Measurements from ENCODE around the gene CA9. TPM values are rescaled to one million over a fixed set of nuclear protein-coding genes. Genes with fewer than 3 reads are reported as not detected.
A peak's percentile ranks its signal among the peaks of the same experiment; 100 is the strongest.

CA9 gene
- total and polyA plus RNA-seq, 8 donors: 1.2 to 670 (median 200) TPM

- no peak for DNase-seq
- H3K27me3 ChIP-seq: no peaks in the 10 kb centered on the region
- H3K4me3 ChIP-seq: peak overlapping the region; percentile 65 to 75 (median 70)
- TF ChIP-seq POLR2A (IDR thresholded peaks at IDR 0.05) (no peak), EP300 (IDR thresholded peaks at IDR 0.05) (no peak), CTCF (IDR thresholded peaks at IDR 0.05) (no peak), POLR2AphosphoS5 (IDR thresholded peaks at IDR 0.05) (peak in 2 of 3 donors; percentile 2 to 4)
- peaks cover 36 to 66% (median 54%) of the 10 kb centered on the region in 4 donors for H3K36me3 ChIP-seq
- H3K27ac ChIP-seq: peak overlapping the region in 4 of 5 donors; percentile 14 to 97 (median 94)
- H3K9me3 ChIP-seq: no peaks in the 10 kb centered on the region
- H3K4me1 ChIP-seq: peaks cover 10 to 97% (median 75%) of the 10 kb centered on the region in 4 donors
- 85 to 98% (median 94%) methylated on average over 9 to 10 of the region's 10 CpGs for WGBS, 5 donors
- intact Hi-C loops (cut with DNase I; ENCODE audit: low total_unique reads): no loop called here
These were observed 11.2 kb downstream of the CA9 start for GRCh38 chr9:35684921-35685320.

- no peaks in the 10 kb centered on the region for H3K9me3 ChIP-seq
- no peaks in the 10 kb centered on the region for H3K27me3 ChIP-seq
- DNase-seq: no peak
- intact Hi-C loops (cut with DNase I; ENCODE audit: low total_unique reads): no loop called here
- H3K27ac ChIP-seq: peak overlapping the region in 4 of 5 donors; percentile 14 to 97 (median 94)
- no peak for TF ChIP-seq POLR2A (IDR thresholded peaks at IDR 0.05)
- TF ChIP-seq EP300 (IDR thresholded peaks at IDR 0.05): no peak
- no peak for TF ChIP-seq CTCF (IDR thresholded peaks at IDR 0.05)
- TF ChIP-seq POLR2AphosphoS5 (IDR thresholded peaks at IDR 0.05): peak in 1 of 3 donors; percentile 0
- peaks cover 8 to 96% (median 75%) of the 10 kb centered on the region in 4 donors for H3K4me1 ChIP-seq
- peaks cover 36 to 65% (median 51%) of the 10 kb centered on the region in 4 donors for H3K36me3 ChIP-seq
- H3K4me3 ChIP-seq: peak overlapping the region; percentile 65 to 75 (median 70)
- WGBS, 5 donors: 73 to 79% (median 75%) methylated on average over 13 of the region's 13 CpGs
These were observed 11.8 kb downstream of the CA9 start for GRCh38 chr9:35685506-35685905.

GRCh38 chr9:35686222-35687203, 12.8 kb downstream of the CA9 start:
- Histone ChIP-seq H3K4me3 (peak overlapping the region; percentile 65 to 75 (median 70)), H3K36me3 (peaks cover 36 to 65% (median 48%) of the 10 kb centered on the region in 4 donors), H3K4me1 (peaks cover 6 to 90% (median 72%) of the 10 kb centered on the region in 4 donors), H3K27ac (peak overlapping the region in 4 of 5 donors; percentile 92 to 97 (median 96)), H3K9me3 (no peaks in the 10 kb centered on the region), H3K27me3 (no peaks in the 10 kb centered on the region)
- peak in 1 of 2 donors; percentile 44 for DNase-seq
- WGBS, 5 donors: 56 to 75% (median 66%) methylated on average over 11 of the region's 11 CpGs
- intact Hi-C loops (cut with DNase I; ENCODE audit: low total_unique reads): no loop called here
- TF ChIP-seq CTCF (IDR thresholded peaks at IDR 0.05): no peak
- peak in 2 of 3 donors; percentile 2 to 28 for TF ChIP-seq POLR2AphosphoS5 (IDR thresholded peaks at IDR 0.05)

GRCh38 chr9:35687306-35687705, 13.6 kb downstream of the CA9 start:
- intact Hi-C loops (cut with DNase I; ENCODE audit: low total_unique reads): no loop called here
- Histone ChIP-seq H3K36me3 (peaks cover 34 to 59% (median 45%) of the 10 kb centered on the region in 4 donors), H3K9me3 (no peaks in the 10 kb centered on the region), H3K4me3 (peak overlapping the region; percentile 65 to 75 (median 70)), H3K27ac (peak overlapping the region in 4 of 5 donors; percentile 92 to 97 (median 96)), H3K4me1 (peaks cover 6 to 88% (median 69%) of the 10 kb centered on the region in 4 donors), H3K27me3 (no peaks in the 10 kb centered on the region)
- WGBS, 5 donors: 55 to 83% (median 74%) methylated on average over 2 of the region's 2 CpGs
- no peak for TF ChIP-seq EP300 (IDR thresholded peaks at IDR 0.05)
- TF ChIP-seq POLR2A (IDR thresholded peaks at IDR 0.05): no peak
- TF ChIP-seq CTCF (IDR thresholded peaks at IDR 0.05): no peak
- TF ChIP-seq POLR2AphosphoS5 (IDR thresholded peaks at IDR 0.05): no peak
- no peak for DNase-seq
